Dermis blood vessel endothelial cell (primary cell): ENCODE data around the gene CHST15. TPM values are rescaled to one million over a fixed set of nuclear protein-coding genes. Genes with fewer than 3 reads are reported as not detected.

ENCODE experiments used
- DNase-seq: peaks from one replicate; pipeline ENCODE4 v3.0.0; 2010
- total RNA-seq: library from RNA; depleted of rRNA; stranded (reverse); fragments of >200 nt; gene quantifications from 2 replicates; pipeline ENCODE4 v1.2.3, GENCODE V29; 2014

The CHST15 gene
- total RNA-seq, 1 donor from 2014 or later = 99.0 TPM

- DNase-seq = no peak
These were observed 83.4 kb downstream of the CHST15 start for GRCh38 chr10:124010024-124010423.

GRCh38 chr10:124009231-124010015 is 84.0 kb downstream of the CHST15 start:
- no peak for DNase-seq

- no peak for DNase-seq
These were observed 84.7 kb downstream of the CHST15 start for GRCh38 chr10:124008681-124009080.

- no peak for DNase-seq
These were observed 85.2 kb downstream of the CHST15 start for GRCh38 chr10:124008187-124008586.

GRCh38 chr10:124007773-124008145 is 85.6 kb downstream of the CHST15 start:
- DNase-seq = no peak

- no peak for DNase-seq
These were observed 86.2 kb downstream of the CHST15 start for GRCh38 chr10:124007102-124007772.

- DNase-seq = no peak
These were observed 86.9 kb downstream of the CHST15 start for GRCh38 chr10:124006526-124006925.

- no peak for DNase-seq
These were observed 87.4 kb downstream of the CHST15 start for GRCh38 chr10:124005991-124006392.

- DNase-seq = no peak
These were observed 88.3 kb downstream of the CHST15 start for GRCh38 chr10:124005091-124005490.

GRCh38 chr10:124004663-124005004 is 88.8 kb downstream of the CHST15 start:
- no peak for DNase-seq

- no peak for DNase-seq
These were observed 89.3 kb downstream of the CHST15 start for GRCh38 chr10:124003871-124004662.

GRCh38 chr10:124003481-124003870 is 89.9 kb downstream of the CHST15 start:
- DNase-seq = no peak

- DNase-seq = no peak
These were observed 90.4 kb downstream of the CHST15 start for GRCh38 chr10:124003070-124003419.

- no peak for DNase-seq
These were observed 90.9 kb downstream of the CHST15 start for GRCh38 chr10:124002391-124003069.

GRCh38 chr10:124001391-124002148 is 91.8 kb downstream of the CHST15 start:
- DNase-seq = no peak

GRCh38 chr10:124000792-124001201 is 92.6 kb downstream of the CHST15 start:
- peak; percentile 28 for DNase-seq

GRCh38 chr10:123999956-124000615 is 93.3 kb downstream of the CHST15 start:
- DNase-seq = no peak

- DNase-seq = no peak
These were observed 94.1 kb downstream of the CHST15 start for GRCh38 chr10:123999261-123999660.

- DNase-seq = no peak
These were observed 94.9 kb downstream of the CHST15 start for GRCh38 chr10:123998197-123999141.

GRCh38 chr10:123997486-123998196 is 95.8 kb downstream of the CHST15 start:
- no peak for DNase-seq
